ENCODE data around the gene NDUFS6.
"Not testable (repeated sequence)": the region's sequence is repeated elsewhere in the genome, so short reads cannot be mapped to it uniquely, and the experiment has no call there.

Gene NDUFS6

GRCh38 chr5:1843761-1844160 is 42.6 kb downstream of the NDUFS6 start:
- not testable (repeated sequence) for H3K27ac Mint-ChIP-seq; H3K9me3 Mint-ChIP-seq; H3K4me3 Mint-ChIP-seq; H3K36me3 Mint-ChIP-seq (ENCODE audit: low read depth); H3K4me1 Mint-ChIP-seq (ENCODE audit: low read depth); DNase-seq
- H3K27me3 Mint-ChIP-seq: peaks cover 50% of the 10 kb centered on the region

- H3K36me3 Mint-ChIP-seq (ENCODE audit: low read depth): no peaks in the 10 kb centered on the region
- no peaks in the 10 kb centered on the region for H3K4me1 Mint-ChIP-seq (ENCODE audit: low read depth)
- no peaks in the 10 kb centered on the region for H3K9me3 Mint-ChIP-seq
- H3K4me3 Mint-ChIP-seq: no peak overlapping the region
- H3K27ac Mint-ChIP-seq: no peak overlapping the region
- no peak for DNase-seq
- H3K27me3 Mint-ChIP-seq: peaks cover 50% of the 10 kb centered on the region
Measured at GRCh38 chr5:1844708-1845436, 43.7 kb downstream of the NDUFS6 start.

- Mint-ChIP-seq H3K4me3 (no peak overlapping the region), H3K27me3 (peaks cover 49% of the 10 kb centered on the region), H3K4me1 (ENCODE audit: low read depth) (no peaks in the 10 kb centered on the region), H3K9me3 (no peaks in the 10 kb centered on the region), H3K27ac (no peak overlapping the region), H3K36me3 (ENCODE audit: low read depth) (no peaks in the 10 kb centered on the region)
- no peak for DNase-seq
Measured at GRCh38 chr5:1845696-1846095, 44.5 kb downstream of the NDUFS6 start.

- Mint-ChIP-seq H3K27ac (no peak overlapping the region), H3K4me3 (no peak overlapping the region), H3K27me3 (peaks cover 49% of the 10 kb centered on the region), H3K36me3 (ENCODE audit: low read depth) (no peaks in the 10 kb centered on the region), H3K4me1 (ENCODE audit: low read depth) (no peaks in the 10 kb centered on the region), H3K9me3 (no peaks in the 10 kb centered on the region)
- no peak for DNase-seq
Measured at GRCh38 chr5:1846583-1846982, 45.4 kb downstream of the NDUFS6 start.

- no peak overlapping the region for H3K27ac Mint-ChIP-seq
- peaks cover 49% of the 10 kb centered on the region for H3K27me3 Mint-ChIP-seq
Measured at GRCh38 chr5:1847056-1847455, 45.8 kb downstream of the NDUFS6 start.

DNA sequence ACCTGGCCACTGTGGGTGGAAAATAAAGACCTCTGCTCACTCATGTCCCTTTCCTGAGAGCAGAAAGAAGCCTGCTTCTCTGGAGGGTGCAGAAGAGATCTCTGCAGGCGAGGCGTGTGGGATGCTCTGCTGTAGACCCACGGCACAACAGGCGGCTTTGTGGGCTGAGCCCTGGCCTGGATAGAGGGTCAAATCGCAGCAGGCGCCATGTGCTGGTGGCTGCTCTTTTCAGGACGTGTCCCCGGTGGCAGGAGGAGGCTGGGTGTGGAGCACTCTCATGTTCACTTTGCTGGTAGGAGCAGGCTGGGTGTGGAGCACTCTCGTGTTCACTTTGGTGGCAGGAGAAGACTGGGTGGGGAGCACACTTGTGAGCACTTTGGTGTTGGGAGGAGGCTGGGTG is 46.4 kb downstream of the NDUFS6 start:
- Mint-ChIP-seq H3K27me3 (peaks cover 48% of the 10 kb centered on the region), H3K4me3 (no peak overlapping the region), H3K9me3 (no peaks in the 10 kb centered on the region), H3K36me3 (ENCODE audit: low read depth) (no peaks in the 10 kb centered on the region), H3K4me1 (ENCODE audit: low read depth) (no peaks in the 10 kb centered on the region), H3K27ac (no peak overlapping the region)
- no peak for DNase-seq

More at GRCh38 chr5:1847056-1847455, 45.8 kb downstream of the NDUFS6 start:
- Mint-ChIP-seq H3K36me3 (ENCODE audit: low read depth) (no peaks in the 10 kb centered on the region), H3K4me3 (no peak overlapping the region), H3K4me1 (ENCODE audit: low read depth) (no peaks in the 10 kb centered on the region), H3K9me3 (no peaks in the 10 kb centered on the region)
- DNase-seq: no peak

- no peak for DNase-seq
- Mint-ChIP-seq H3K9me3 (no peaks in the 10 kb centered on the region), H3K27ac (no peak overlapping the region), H3K36me3 (ENCODE audit: low read depth) (no peaks in the 10 kb centered on the region), H3K27me3 (peaks cover 76% of the 10 kb centered on the region), H3K4me3 (no peak overlapping the region), H3K4me1 (ENCODE audit: low read depth) (no peaks in the 10 kb centered on the region)
Measured at GRCh38 chr5:1850324-1851154, 49.3 kb downstream of the NDUFS6 start.

DNA sequence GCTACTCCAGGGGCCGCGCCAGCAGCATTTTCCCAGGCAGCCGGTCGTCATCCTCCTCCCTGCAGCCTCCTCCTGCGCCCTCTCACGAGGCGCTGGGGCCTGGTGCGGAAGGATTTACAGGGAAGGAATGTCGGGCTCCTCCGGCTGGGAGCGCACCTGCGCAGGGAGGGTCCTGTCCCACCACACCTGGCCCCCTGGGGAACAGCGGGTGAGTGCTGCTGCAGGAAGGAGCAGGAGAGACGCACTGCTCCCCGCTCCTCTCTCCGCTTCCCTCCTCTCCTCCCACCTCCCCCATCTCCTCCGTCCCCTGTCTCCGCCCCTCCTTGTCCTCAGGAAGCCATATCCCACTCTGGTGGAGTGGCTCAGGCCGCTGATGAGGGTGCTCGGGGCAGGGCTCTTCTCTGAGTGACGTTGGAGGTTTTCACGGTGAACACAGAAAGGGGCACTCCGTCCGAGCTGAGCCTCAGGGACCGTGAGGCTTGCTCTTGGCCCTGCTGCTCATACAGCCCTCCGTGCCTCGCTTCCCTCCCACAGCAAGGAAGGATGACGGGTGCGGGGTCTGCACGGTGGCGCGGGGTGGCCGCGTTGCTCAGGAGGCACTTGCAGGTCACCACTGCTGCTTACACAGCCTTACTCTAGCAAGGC is 50.2 kb downstream of the NDUFS6 start:
- H3K4me3 Mint-ChIP-seq: no peak overlapping the region
- peaks cover 84% of the 10 kb centered on the region for H3K27me3 Mint-ChIP-seq
- H3K27ac Mint-ChIP-seq: no peak overlapping the region
- no peak for DNase-seq
- no peaks in the 10 kb centered on the region for H3K36me3 Mint-ChIP-seq (ENCODE audit: low read depth)
- no peaks in the 10 kb centered on the region for H3K9me3 Mint-ChIP-seq
- no peaks in the 10 kb centered on the region for H3K4me1 Mint-ChIP-seq (ENCODE audit: low read depth)

GRCh38 chr5:1852324-1852947 is 51.2 kb downstream of the NDUFS6 start:
- peaks cover 83% of the 10 kb centered on the region for H3K27me3 Mint-ChIP-seq

GRCh38 chr5:1853531-1853930 is 52.3 kb downstream of the NDUFS6 start:
- H3K27me3 Mint-ChIP-seq: peaks cover 77% of the 10 kb centered on the region
- no peaks in the 10 kb centered on the region for H3K9me3 Mint-ChIP-seq
- no peak overlapping the region for H3K4me3 Mint-ChIP-seq
- H3K27ac Mint-ChIP-seq: no peak overlapping the region
- H3K36me3 Mint-ChIP-seq (ENCODE audit: low read depth): no peaks in the 10 kb centered on the region
- no peaks in the 10 kb centered on the region for H3K4me1 Mint-ChIP-seq (ENCODE audit: low read depth)
- DNase-seq: no peak

More at GRCh38 chr5:1852324-1852947, 51.2 kb downstream of the NDUFS6 start:
- Mint-ChIP-seq H3K4me1 (ENCODE audit: low read depth) (no peaks in the 10 kb centered on the region), H3K9me3 (no peaks in the 10 kb centered on the region), H3K36me3 (ENCODE audit: low read depth) (no peaks in the 10 kb centered on the region), H3K4me3 (no peak overlapping the region), H3K27ac (no peak overlapping the region)
- DNase-seq: no peak

DNA sequence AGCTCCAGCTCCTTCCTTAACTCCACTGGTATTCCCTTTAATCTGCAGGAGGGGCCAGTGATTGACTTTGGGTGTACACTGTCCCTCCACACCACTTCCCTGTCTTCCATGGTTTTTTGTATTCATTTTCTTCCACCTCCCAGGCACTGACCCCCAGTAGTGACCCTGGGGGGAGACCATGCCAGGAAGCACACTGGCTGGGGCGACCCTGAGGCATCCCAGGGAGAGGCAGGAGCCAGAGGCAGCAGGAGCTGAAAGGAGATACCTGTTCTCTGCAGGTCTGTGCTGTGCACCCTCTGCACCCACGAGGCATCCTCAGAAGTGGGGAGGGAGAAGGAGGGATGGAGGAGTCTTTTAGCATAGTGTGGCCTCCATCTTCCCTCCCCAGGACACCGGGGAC is 53.9 kb downstream of the NDUFS6 start:
- no peaks in the 10 kb centered on the region for H3K36me3 Mint-ChIP-seq (ENCODE audit: low read depth)
- H3K27ac Mint-ChIP-seq: no peak overlapping the region
- no peak overlapping the region for H3K4me3 Mint-ChIP-seq
- no peaks in the 10 kb centered on the region for H3K9me3 Mint-ChIP-seq
- no peak for DNase-seq
- no peaks in the 10 kb centered on the region for H3K4me1 Mint-ChIP-seq (ENCODE audit: low read depth)
- peaks cover 66% of the 10 kb centered on the region for H3K27me3 Mint-ChIP-seq

- Mint-ChIP-seq H3K4me3 (no peak overlapping the region), H3K27ac (no peak overlapping the region), H3K9me3 (no peaks in the 10 kb centered on the region), H3K36me3 (ENCODE audit: low read depth) (no peaks in the 10 kb centered on the region), H3K27me3 (peaks cover 62% of the 10 kb centered on the region), H3K4me1 (ENCODE audit: low read depth) (no peaks in the 10 kb centered on the region)
- no peak for DNase-seq
Measured at GRCh38 chr5:1855596-1855995, 54.4 kb downstream of the NDUFS6 start.

DNA sequence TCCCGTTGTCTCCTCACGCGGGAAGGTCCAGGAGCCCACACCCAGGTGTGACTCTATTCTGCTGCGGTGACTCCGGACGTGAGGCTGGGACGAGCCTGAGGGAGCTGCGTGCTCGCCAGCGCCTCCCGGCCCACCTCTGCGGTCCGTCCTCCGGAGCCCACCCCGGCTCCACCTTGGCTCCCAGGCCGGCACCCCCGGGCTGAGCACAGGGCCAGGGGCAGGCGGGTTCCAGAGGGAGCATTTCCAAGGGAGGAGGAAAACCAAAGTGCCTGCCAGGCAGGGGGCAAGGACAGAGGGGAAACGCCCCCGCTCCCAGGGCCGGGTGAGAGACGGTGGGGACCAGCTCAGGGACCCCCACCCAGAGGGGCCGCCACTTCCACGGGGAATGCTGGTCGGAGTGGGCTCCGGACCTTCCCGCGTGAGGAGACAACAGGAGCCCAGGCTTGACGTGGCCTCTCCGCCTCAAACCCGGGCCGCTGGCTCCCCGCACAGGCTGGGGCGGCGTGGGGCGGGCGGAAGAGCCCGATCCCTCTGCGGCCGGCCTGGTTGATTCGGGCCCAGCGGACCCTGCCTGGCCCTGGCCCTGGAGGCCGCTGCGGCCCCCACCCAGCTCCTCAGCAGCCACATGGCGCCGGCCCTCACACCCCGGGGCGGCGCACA is 55.5 kb downstream of the NDUFS6 start:
- no peaks in the 10 kb centered on the region for H3K4me1 Mint-ChIP-seq (ENCODE audit: low read depth)
- H3K9me3 Mint-ChIP-seq: no peaks in the 10 kb centered on the region
- H3K27me3 Mint-ChIP-seq: peaks cover 55% of the 10 kb centered on the region
- no peaks in the 10 kb centered on the region for H3K36me3 Mint-ChIP-seq (ENCODE audit: low read depth)
- no peak overlapping the region for H3K4me3 Mint-ChIP-seq
- no peak for DNase-seq
- no peak overlapping the region for H3K27ac Mint-ChIP-seq

DNA sequence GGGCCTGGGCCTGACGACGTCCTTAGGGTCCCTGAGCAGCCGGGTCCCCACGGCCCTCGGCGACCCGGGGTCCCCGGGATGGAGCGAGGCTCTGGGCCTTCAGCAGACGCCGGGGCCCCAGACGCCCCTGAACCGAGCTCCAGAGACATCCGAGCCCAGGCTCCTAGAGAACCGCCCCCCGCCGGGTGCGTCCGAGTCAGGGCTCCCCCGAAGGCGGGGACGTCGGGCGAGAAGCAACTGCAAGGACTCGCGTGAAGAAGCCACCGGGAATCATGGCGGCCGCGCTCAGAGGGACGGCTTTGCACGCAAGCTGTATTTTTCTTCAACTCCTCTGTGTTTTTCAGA is 56.0 kb downstream of the NDUFS6 start:
- Mint-ChIP-seq H3K27ac (no peak overlapping the region), H3K4me1 (ENCODE audit: low read depth) (no peaks in the 10 kb centered on the region), H3K4me3 (no peak overlapping the region), H3K9me3 (no peaks in the 10 kb centered on the region), H3K36me3 (ENCODE audit: low read depth) (no peaks in the 10 kb centered on the region), H3K27me3 (peaks cover 52% of the 10 kb centered on the region)
- DNase-seq: no peak
